Femur (tissue), 1 donor: ENCODE measurements around the gene DNPH1.

Source experiments
- DNase-seq: peaks from one replicate; pipeline ENCODE4 v3.0.0-alpha.2; 2017

DNPH1 gene

DNA sequence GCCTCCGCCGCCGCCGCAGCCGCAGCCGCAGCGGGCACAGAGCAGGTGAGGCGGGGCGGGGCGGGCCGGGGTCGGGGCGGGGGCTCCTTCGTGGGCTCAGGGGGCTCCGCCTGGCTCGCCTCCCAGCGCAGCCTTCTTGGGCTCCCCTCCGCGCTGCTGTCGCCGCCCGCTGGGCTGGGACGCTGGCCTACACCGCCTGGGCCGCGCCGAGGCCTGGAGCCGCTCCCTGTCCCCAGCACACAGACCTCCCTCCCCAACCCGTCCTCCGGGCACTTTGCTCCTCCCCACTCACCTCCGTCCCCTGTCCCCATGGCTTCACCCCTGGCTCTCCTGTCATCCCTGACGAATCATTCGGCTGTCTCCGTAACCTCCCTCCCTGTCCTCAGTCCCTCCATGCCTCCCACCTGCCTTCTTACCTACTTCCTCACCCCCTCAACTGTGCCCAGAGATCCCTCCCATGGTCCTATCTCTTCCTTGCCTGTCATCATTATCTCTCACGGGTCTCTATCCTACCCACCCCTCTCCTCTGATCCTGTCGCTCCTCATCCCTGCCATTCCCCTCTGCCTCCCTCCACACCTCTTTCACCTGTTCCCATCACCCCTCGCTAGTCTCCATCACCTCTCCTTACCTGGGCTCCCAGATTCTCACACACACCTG is 14.5 kb upstream of the DNPH1 start:
- no peak for DNase-seq

GRCh38 chr6:43242908-43243663 is 13.8 kb upstream of the DNPH1 start, which contains the start of gene TTBK1:
Gene TTBK1 (plus strand): TSS chr6:43243481. CDS start chr6:43246661, 3,180 bp downstream.
- no peak for DNase-seq

DNA sequence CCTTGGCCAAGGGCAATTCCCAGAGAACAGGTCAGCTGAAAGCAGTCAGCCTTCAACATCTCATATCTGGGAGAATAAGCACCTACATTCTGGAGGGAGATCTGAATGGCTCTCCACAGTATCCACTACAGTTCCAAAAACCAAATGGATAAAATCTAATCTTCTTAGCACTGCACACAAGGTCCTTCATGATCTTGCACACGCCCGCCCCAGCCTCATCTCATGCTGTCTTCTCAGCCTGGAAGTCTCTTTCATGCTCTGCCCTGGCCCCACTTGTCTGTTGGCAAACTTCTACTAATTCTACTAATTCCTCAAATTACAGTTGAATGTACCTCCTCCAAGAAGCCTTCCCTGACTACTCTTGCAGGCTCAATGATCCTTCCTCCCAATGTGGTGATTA is 12.2 kb upstream of the DNPH1 start:
- no peak for DNase-seq

DNA sequence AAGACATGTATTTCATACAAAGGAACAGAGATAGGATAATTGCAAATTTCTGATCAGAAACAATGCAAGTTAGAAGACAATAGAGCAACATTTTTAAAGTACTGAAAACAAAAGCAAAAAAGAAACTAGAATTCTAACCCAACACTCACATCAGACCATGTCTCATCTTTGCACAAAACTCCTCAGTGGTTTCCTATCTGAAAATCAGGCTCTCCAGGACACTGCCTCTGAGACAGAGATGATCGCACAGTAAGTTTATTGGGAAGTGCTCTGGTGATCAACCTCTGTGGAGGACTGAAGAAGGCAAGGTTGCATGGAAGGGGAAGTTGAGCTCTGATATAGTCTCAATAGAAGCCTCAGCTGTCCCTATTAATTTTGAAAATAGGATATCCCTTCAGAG is 11.7 kb upstream of the DNPH1 start:
- no peak for DNase-seq

- no peak for DNase-seq
Observed at GRCh38 chr6:43239054-43239453, 9.8 kb upstream of the DNPH1 start.

- DNase-seq, result no peak
Observed at GRCh38 chr6:43235841-43236240, 6.6 kb upstream of the DNPH1 start.

GRCh38 chr6:43231735-43232450 is 2.6 kb upstream of the DNPH1 start:
- DNase-seq, result no peak

GRCh38 chr6:43231053-43231452 is 1.8 kb upstream of the DNPH1 start:
- no peak for DNase-seq

- no peak for DNase-seq
Observed at GRCh38 chr6:43229803-43230620, 731 bp upstream of the DNPH1 start.

- no peak for DNase-seq
Observed at GRCh38 chr6:43226192-43226851, 3.0 kb downstream of the DNPH1 start.

- no peak for DNase-seq
Observed at GRCh38 chr6:43223175-43223574, 6.1 kb downstream of the DNPH1 start.

GRCh38 chr6:43222418-43223059 is 6.7 kb downstream of the DNPH1 start:
- no peak for DNase-seq

GRCh38 chr6:43221046-43221972 is 8.0 kb downstream of the DNPH1 start:
- DNase-seq, result no peak

DNA sequence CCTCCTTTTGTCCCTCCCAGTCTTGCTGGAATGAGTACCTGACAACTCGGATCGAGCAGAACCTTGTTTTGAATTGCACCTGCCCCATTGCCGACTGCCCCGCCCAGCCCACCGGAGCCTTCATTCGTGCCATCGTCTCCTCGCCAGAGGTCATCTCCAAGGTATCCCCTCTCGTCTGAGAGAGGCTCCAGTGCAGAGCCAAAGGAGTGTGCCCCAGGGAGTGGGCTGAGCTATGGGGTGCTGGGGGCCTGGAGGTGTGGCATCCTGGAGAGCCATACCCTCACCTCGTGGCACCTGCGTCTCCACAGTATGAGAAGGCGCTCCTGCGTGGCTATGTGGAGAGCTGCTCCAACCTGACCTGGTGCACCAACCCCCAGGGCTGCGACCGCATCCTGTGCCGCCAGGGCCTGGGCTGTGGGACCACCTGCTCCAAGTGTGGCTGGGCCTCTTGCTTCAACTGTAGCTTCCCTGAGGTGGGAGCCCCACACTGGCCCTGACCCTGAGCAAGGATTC is 8.8 kb downstream of the DNPH1 start:
- DNase-seq, result no peak

DNA sequence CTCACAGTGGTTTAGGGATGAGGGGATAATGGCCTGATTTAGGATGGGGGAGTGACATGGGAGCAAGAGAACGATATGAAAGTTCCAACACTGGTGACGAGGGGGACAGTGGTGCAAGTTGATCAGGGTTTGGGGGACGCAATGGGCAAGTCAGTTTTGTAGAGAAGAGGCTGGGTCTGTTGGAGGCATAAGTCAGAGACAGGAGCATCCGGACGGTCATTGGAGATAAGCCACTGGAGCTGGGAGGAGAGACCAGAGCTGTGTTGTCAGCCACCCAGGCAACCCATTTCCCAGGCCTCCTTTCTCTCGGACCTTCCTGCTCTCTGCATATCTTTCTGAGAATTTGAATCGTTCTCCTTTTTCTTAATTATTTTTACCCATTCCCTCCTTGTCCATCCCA is 9.5 kb downstream of the DNPH1 start:
- DNase-seq, result no peak

DNA sequence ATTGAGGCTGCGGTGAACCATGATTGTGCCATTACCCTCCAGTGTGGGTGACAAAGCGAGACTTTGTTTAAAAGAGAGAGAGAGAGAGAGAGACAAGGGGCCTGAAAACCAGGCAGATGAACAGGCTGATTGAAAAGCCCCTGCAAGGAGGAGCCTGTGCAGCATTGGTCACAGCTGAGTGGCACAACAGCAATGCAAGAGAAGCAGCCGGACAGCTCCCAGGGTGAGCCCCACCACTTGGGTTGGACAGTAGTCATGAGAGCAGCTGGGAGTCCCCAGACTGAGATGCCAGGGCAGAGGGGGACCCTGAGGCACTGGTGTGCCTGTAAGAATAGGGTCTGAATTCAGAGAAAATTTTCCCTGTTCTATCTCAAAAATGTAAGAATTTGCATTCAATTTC is 10.2 kb downstream of the DNPH1 start:
- DNase-seq, result no peak

GRCh38 chr6:43217351-43217750 is 11.9 kb downstream of the DNPH1 start:
- no peak for DNase-seq

DNA sequence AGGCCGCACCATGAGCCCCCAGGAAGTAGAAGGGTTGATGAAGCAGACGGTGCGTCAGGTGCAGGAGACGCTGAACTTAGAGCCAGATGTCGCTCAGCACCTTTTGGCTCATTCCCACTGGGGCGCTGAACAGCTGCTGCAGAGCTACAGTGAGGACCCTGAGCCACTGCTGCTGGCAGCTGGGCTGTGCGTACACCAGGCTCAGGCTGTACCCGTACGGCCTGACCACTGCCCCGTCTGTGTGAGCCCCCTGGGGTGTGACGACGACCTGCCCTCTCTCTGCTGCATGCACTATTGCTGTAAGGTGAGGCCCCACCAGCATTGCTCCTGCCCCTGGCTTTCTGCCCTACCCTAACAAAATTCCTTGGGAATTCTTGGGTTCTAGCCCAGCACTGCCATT is 13.1 kb downstream of the DNPH1 start:
- no peak for DNase-seq

GRCh38 chr6:43215066-43215465 is 14.2 kb downstream of the DNPH1 start:
- no peak for DNase-seq

DNA sequence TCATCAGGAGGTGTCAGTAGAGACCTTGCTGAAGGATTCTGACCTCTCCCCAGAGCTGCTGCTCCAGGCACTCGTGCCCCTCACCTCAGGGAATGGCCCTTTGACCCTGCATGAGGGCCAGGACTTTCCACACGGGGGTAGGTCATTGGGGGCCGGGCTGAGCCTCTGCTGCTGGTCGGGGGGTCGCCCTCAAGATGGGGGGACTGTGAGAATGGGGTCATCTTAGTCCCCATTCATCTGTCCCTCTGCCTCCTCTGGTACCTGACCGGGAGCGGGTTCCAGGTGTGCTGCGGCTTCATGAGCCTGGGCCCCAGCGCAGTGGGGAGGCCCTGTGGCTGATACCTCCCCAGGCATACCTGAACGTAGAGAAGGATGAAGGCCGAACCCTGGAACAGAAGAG is 15.8 kb downstream of the DNPH1 start:
- no peak for DNase-seq

DNA sequence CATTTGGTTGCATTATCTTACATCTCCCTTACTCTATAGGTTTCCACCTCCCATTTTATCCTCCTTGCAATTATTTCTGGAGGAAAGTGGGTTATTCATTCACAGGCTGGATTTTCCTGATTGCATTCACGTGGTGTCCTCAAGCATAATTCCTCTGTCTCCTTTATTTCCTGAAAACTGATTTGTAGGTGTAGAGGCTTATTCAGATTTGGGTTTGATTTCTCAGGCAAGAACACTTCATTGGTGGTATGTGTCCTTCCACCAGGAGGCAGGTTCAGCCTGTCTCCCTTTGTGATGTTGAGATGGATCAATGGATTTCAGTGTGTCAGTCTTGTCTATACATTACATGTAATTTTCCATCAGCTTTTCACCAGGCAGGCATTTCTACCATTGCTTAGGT is 17.3 kb downstream of the DNPH1 start:
- DNase-seq, result no peak
